NK-92 treated with Interleukin-12 subunit alpha and Interleukin-12 subunit beta, amount 100 ng/mL, for 24 hours (cell line): Measurements from ENCODE around the gene TRA2B.

ENCODE experiments used
- DNase-seq: peaks from one replicate; lab custom pipeline; 2025; lab: John Stamatoyannopoulos, UW

Gene TRA2B

GRCh38 chr3:185950728-185951127, 12.9 kb upstream of the TRA2B start:
- no peak for DNase-seq

GRCh38 chr3:185949515-185949914, 11.7 kb upstream of the TRA2B start:
- DNase-seq: no peak

GRCh38 chr3:185948292-185948691, 10.5 kb upstream of the TRA2B start:
- no peak for DNase-seq

- DNase-seq: no peak
These were observed 5.9 kb upstream of the TRA2B start for GRCh38 chr3:185943760-185944106.

- peak; percentile 74 for DNase-seq
These were observed 5.3 kb upstream of the TRA2B start for GRCh38 chr3:185942907-185943759.

GRCh38 chr3:185942396-185942795, 4.6 kb upstream of the TRA2B start:
- DNase-seq: no peak

GRCh38 chr3:185940951-185941350, 3.1 kb upstream of the TRA2B start:
- no peak for DNase-seq

GRCh38 chr3:185939721-185940120, 1.9 kb upstream of the TRA2B start:
- no peak for DNase-seq

- peak; percentile 74 for DNase-seq
These were observed 763 bp downstream of the TRA2B start for GRCh38 chr3:185936814-185937688.

- no peak for DNase-seq
These were observed 1.6 kb downstream of the TRA2B start for GRCh38 chr3:185936273-185936629.

GRCh38 chr3:185935465-185936272, 2.1 kb downstream of the TRA2B start:
- DNase-seq: no peak

- DNase-seq: no peak
These were observed 2.9 kb downstream of the TRA2B start for GRCh38 chr3:185934767-185935464.

GRCh38 chr3:185934174-185934557, 3.6 kb downstream of the TRA2B start:
- DNase-seq: no peak

- no peak for DNase-seq
These were observed 4.2 kb downstream of the TRA2B start for GRCh38 chr3:185933374-185934173.

- no peak for DNase-seq
These were observed 5.8 kb downstream of the TRA2B start for GRCh38 chr3:185931777-185932612.

GRCh38 chr3:185930393-185931107, 7.3 kb downstream of the TRA2B start:
- no peak for DNase-seq

- DNase-seq: no peak
These were observed 8.3 kb downstream of the TRA2B start for GRCh38 chr3:185929192-185930151.

- DNase-seq: no peak
These were observed 9.3 kb downstream of the TRA2B start for GRCh38 chr3:185928496-185928895.
